Mesenchymal stem cell (in vitro differentiated cells and primary cell): ENCODE results near the gene CIAO3.

Experiments used
- DNase-seq: peaks from one replicate; pipeline ENCODE4 v3.0.0-alpha.2; 2013
- H2AFZ ChIP-seq: one replicate; pipeline ENCODE4 v1.6.1; 2013; ENCODE audit warnings: low read depth, mild to moderate bottlenecking, control low read depth, inconsistent platforms, low read length, moderate library complexity
- H2AK5ac ChIP-seq: 2 replicates; pipeline ENCODE4 v1.6.1; 2013; ENCODE audit warnings: low read length, moderate library complexity, mild to moderate bottlenecking, inconsistent platforms; ENCODE audit not compliant: severe bottlenecking
- H2BK120ac ChIP-seq: one replicate; pipeline ENCODE4 v1.6.1; 2013; ENCODE audit warnings: low read depth, mild to moderate bottlenecking, inconsistent platforms, low read length, moderate library complexity
- H2BK12ac ChIP-seq, 2 experiments: one replicate each; pipeline ENCODE4 v1.6.1; 2013; ENCODE audit warnings: inconsistent platforms in 2 of 2, low read length in 2 of 2, mild to moderate bottlenecking in 2 of 2, moderate library complexity in 2 of 2, control low read depth in 1 of 2
- H2BK15ac ChIP-seq: one replicate; pipeline ENCODE4 v1.6.1; 2013; ENCODE audit warnings: mild to moderate bottlenecking, low read depth, inconsistent platforms; ENCODE audit not compliant: poor library complexity, severe bottlenecking
- H2BK5ac ChIP-seq: 2 replicates; pipeline ENCODE4 v1.6.1; 2013; ENCODE audit warnings: low read depth, mild to moderate bottlenecking, low read length, control low read depth, inconsistent platforms; ENCODE audit not compliant: poor library complexity, severe bottlenecking
- H3K14ac ChIP-seq, 2 experiments: one replicate each; pipeline ENCODE4 v1.6.1; 2013; ENCODE audit warnings: inconsistent platforms in 2 of 2, low read length in 2 of 2, control low read depth in 1 of 2, mild to moderate bottlenecking in 1 of 2, moderate library complexity in 1 of 2
- H3K18ac ChIP-seq, 2 experiments: one replicate each; pipeline ENCODE4 v1.6.1; 2013; ENCODE audit warnings: inconsistent platforms in 2 of 2, low read length in 2 of 2, control low read depth in 1 of 2, low read depth in 1 of 2, mild to moderate bottlenecking in 1 of 2
- H3K23ac ChIP-seq, 2 experiments: one replicate each; pipeline ENCODE4 v1.6.1; 2013; ENCODE audit warnings: inconsistent platforms in 2 of 2, low read length in 2 of 2, mild to moderate bottlenecking in 2 of 2, moderate library complexity in 2 of 2, control low read depth in 1 of 2
- H3K27ac ChIP-seq: 2 replicates; pipeline ENCODE4 v1.5.1; 2013; ENCODE audit warnings: mild to moderate bottlenecking, moderate library complexity, low read length, control low read depth, inconsistent platforms; ENCODE audit not compliant: poor library complexity, severe bottlenecking
- H3K27me3 ChIP-seq, 2 experiments: 2 replicates each; pipeline versions ENCODE4 v1.6.1 to v1.7.0; 2013; ENCODE audit warnings: low read length in 2 of 2, mild to moderate bottlenecking in 2 of 2, moderate library complexity in 2 of 2, control low read depth in 1 of 2, inconsistent platforms in 1 of 2; ENCODE audit not compliant: control insufficient read depth in 1 of 2, insufficient read depth in 1 of 2
- H3K36me3 ChIP-seq, 2 experiments: 2 replicates each; pipeline versions ENCODE4 v1.6.1 to v1.7.0; 2013; ENCODE audit warnings: low read length in 2 of 2, control low read depth in 1 of 2, inconsistent platforms in 1 of 2, low read depth in 1 of 2, mild to moderate bottlenecking in 1 of 2; ENCODE audit not compliant: insufficient read depth in 2 of 2, control insufficient read depth in 1 of 2
- H3K4ac ChIP-seq, 2 experiments: one replicate each; pipeline ENCODE4 v1.6.1; 2013; ENCODE audit warnings: inconsistent platforms in 2 of 2, low read length in 2 of 2, mild to moderate bottlenecking in 2 of 2, moderate library complexity in 2 of 2, control low read depth in 1 of 2, low read depth in 1 of 2
- H3K4me1 ChIP-seq: 2 replicates; pipeline ENCODE4 v1.6.1; 2013; ENCODE audit warnings: low read depth, low read length, control low read depth; ENCODE audit not compliant: control insufficient read depth, insufficient read depth
- H3K4me2 ChIP-seq: 2 replicates; pipeline ENCODE4 v1.6.1; 2013; ENCODE audit warnings: low read length, mild to moderate bottlenecking, inconsistent platforms; ENCODE audit not compliant: poor library complexity, severe bottlenecking
- H3K4me3 ChIP-seq, 2 experiments: 2 replicates each; pipeline versions ENCODE4 v1.5.1 to v1.7.0; 2013; ENCODE audit warnings: low read length in 2 of 2, mild to moderate bottlenecking in 2 of 2, control low read depth in 1 of 2, low read depth in 1 of 2; ENCODE audit not compliant: insufficient read depth in 1 of 2
- H3K79me1 ChIP-seq: replicated peaks from 2 replicates; pipeline ENCODE4 v1.6.1; 2013; ENCODE audit warnings: mild to moderate bottlenecking, control low read depth, low read length, inconsistent platforms; ENCODE audit not compliant: poor library complexity, severe bottlenecking
- H3K9ac ChIP-seq: 2 replicates; pipeline ENCODE4 v1.7.0; 2013; ENCODE audit warnings: mild to moderate bottlenecking, low read length, moderate library complexity
- H3K9me3 ChIP-seq: 2 replicates; pipeline ENCODE4 v1.7.0; 2013; ENCODE audit warnings: mild to moderate bottlenecking, low read length; ENCODE audit not compliant: control insufficient read depth
- H4K8ac ChIP-seq: one replicate; pipeline ENCODE4 v1.6.1; 2013; ENCODE audit warnings: inconsistent platforms, mild to moderate bottlenecking, low read length, moderate library complexity
- H4K91ac ChIP-seq: one replicate; pipeline ENCODE4 v1.6.1; 2013; ENCODE audit warnings: mild to moderate bottlenecking, low read length, inconsistent platforms
- WGBS: methylation state at CpG from one replicate; pipeline ENCODE4 v1.1.7; 2013; ENCODE audit warnings: mixed read lengths; 5-methylcytosine and 5-hydroxymethylcytosine counted together

Gene CIAO3

GRCh38 chr16:782766-783403, 42.1 kb upstream of the CIAO3 start:
- Histone ChIP-seq H2BK5ac (no peak overlapping the region), H3K27me3 (peaks cover 3 to 54% of the 10 kb centered on the region in 2 experiments), H4K91ac (peak overlapping the region; percentile 18), H3K36me3 (peaks cover 8 to 36% of the 10 kb centered on the region in 2 experiments), H3K79me1 (peaks cover 9% of the 10 kb centered on the region), H3K27ac (no peak overlapping the region), H2BK15ac (no peak overlapping the region), H4K8ac (no peak overlapping the region), H3K14ac (no peak overlapping the region), H3K4ac (no peak overlapping the region), H3K9ac (no peak overlapping the region), H2BK12ac (no peak overlapping the region), H3K23ac (no peak overlapping the region), H2BK120ac (no peak overlapping the region), H3K9me3 (no peaks in the 10 kb centered on the region), H3K4me2 (no peak overlapping the region), H3K4me3 (no peak overlapping the region), H3K18ac (no peak overlapping the region), H2AK5ac (no peak overlapping the region), H3K4me1 (peaks cover 37% of the 10 kb centered on the region), H2AFZ (no peak overlapping the region)
- WGBS: 89% methylated on average over 36 of the region's 36 CpGs
- DNase-seq: no peak

GRCh38 chr16:782258-782657, 41.5 kb upstream of the CIAO3 start:
- Histone ChIP-seq H3K4ac (no peak overlapping the region), H3K9me3 (no peaks in the 10 kb centered on the region), H3K4me1 (peaks cover 34% of the 10 kb centered on the region), H2AK5ac (no peak overlapping the region), H2AFZ (no peak overlapping the region), H3K18ac (no peak overlapping the region), H3K27ac (no peak overlapping the region), H3K4me2 (no peak overlapping the region), H4K8ac (no peak overlapping the region), H3K23ac (no peak overlapping the region), H3K36me3 (peaks cover 8 to 32% of the 10 kb centered on the region in 2 experiments), H3K9ac (no peak overlapping the region), H4K91ac (no peak overlapping the region), H3K27me3 (peaks cover 3 to 58% of the 10 kb centered on the region in 2 experiments), H2BK5ac (no peak overlapping the region), H3K4me3 (no peak overlapping the region), H2BK12ac (no peak overlapping the region), H2BK120ac (no peak overlapping the region), H2BK15ac (no peak overlapping the region), H3K79me1 (peaks cover 7% of the 10 kb centered on the region), H3K14ac (no peak overlapping the region)
- 75% methylated on average over 6 of the region's 6 CpGs for whole genome bisulfite sequencing
- DNase-seq: no peak

- Histone ChIP-seq H3K4me3 (no peak overlapping the region), H3K4me2 (no peak overlapping the region), H3K9me3 (no peaks in the 10 kb centered on the region), H3K9ac (no peak overlapping the region), H3K27ac (no peak overlapping the region), H2BK12ac (no peak overlapping the region), H3K14ac (no peak overlapping the region), H3K4ac (no peak overlapping the region), H2AK5ac (no peak overlapping the region), H4K8ac (no peak overlapping the region), H3K79me1 (peaks cover 4% of the 10 kb centered on the region), H4K91ac (no peak overlapping the region), H3K23ac (no peak overlapping the region), H3K36me3 (peaks cover 5 to 25% of the 10 kb centered on the region in 2 experiments), H3K18ac (no peak overlapping the region), H3K4me1 (peaks cover 27% of the 10 kb centered on the region), H2BK15ac (no peak overlapping the region), H2AFZ (no peak overlapping the region), H2BK120ac (no peak overlapping the region), H3K27me3 (peaks cover 3 to 58% of the 10 kb centered on the region in 2 experiments), H2BK5ac (no peak overlapping the region)
- DNase-seq: no peak
- 75% methylated on average over 19 of the region's 19 CpGs for WGBS
These were observed 40.7 kb upstream of the CIAO3 start for GRCh38 chr16:781346-782010.

- no peak for DNase-seq
- no peak overlapping the region for H2BK5ac ChIP-seq
- H3K23ac ChIP-seq: no peak overlapping the region
- H3K18ac ChIP-seq: no peak overlapping the region
- no peak overlapping the region for H4K91ac ChIP-seq
- H2BK12ac ChIP-seq: no peak overlapping the region
- no peak overlapping the region for H3K4me3 ChIP-seq
- no peak overlapping the region for H3K9ac ChIP-seq
- peaks cover 0 to 13% of the 10 kb centered on the region in 2 experiments for H3K36me3 ChIP-seq
- peak overlapping the region in 1 of 2 experiments; percentile 59 for H3K14ac ChIP-seq
- H3K27me3 ChIP-seq: peaks cover 3 to 68% of the 10 kb centered on the region in 2 experiments
- H3K4me1 ChIP-seq: peaks cover 25% of the 10 kb centered on the region
- no peak overlapping the region for H3K4me2 ChIP-seq
- H2BK15ac ChIP-seq: no peak overlapping the region
- H4K8ac ChIP-seq: no peak overlapping the region
- WGBS: 89% methylated on average over 16 of the region's 16 CpGs
- H3K79me1 ChIP-seq: no peaks in the 10 kb centered on the region
- no peaks in the 10 kb centered on the region for H3K9me3 ChIP-seq
- no peak overlapping the region for H2AFZ ChIP-seq
- no peak overlapping the region for H2AK5ac ChIP-seq
- no peak overlapping the region for H2BK120ac ChIP-seq
- H3K27ac ChIP-seq: no peak overlapping the region
- no peak overlapping the region for H3K4ac ChIP-seq
These were observed 39.5 kb upstream of the CIAO3 start for GRCh38 chr16:780296-780695.
